Osteocyte (in vitro differentiated cells): ENCODE data around the gene ATE1. TPM values are rescaled to one million over a fixed set of nuclear protein-coding genes. Genes with fewer than 3 reads are reported as not detected.

ENCODE experiments used
- DNase-seq: peaks from one replicate; pipeline ENCODE4 v3.0.0; 2021; ENCODE audit warnings: mixed read lengths; ENCODE audit not compliant: unreplicated experiment; ENCODE audit errors: extremely low spot score
- H3K27ac Mint-ChIP-seq: one replicate; pipeline ENCODE4 v1.8.0; 2021; ENCODE audit warnings: mild to moderate bottlenecking, mixed read lengths; ENCODE audit not compliant: unreplicated experiment
- H3K27me3 Mint-ChIP-seq: one replicate; pipeline ENCODE4 v1.8.0; 2021; ENCODE audit warnings: mixed read lengths; ENCODE audit not compliant: unreplicated experiment
- H3K36me3 Mint-ChIP-seq: one replicate; pipeline ENCODE4 v1.8.0; 2021; ENCODE audit warnings: mixed read lengths; ENCODE audit not compliant: unreplicated experiment
- H3K4me1 Mint-ChIP-seq: one replicate; pipeline ENCODE4 v1.8.0; 2021; ENCODE audit warnings: mixed read lengths; ENCODE audit not compliant: unreplicated experiment
- H3K4me3 Mint-ChIP-seq: one replicate; pipeline ENCODE4 v1.8.0; 2021; ENCODE audit warnings: mild to moderate bottlenecking, moderate library complexity, mixed read lengths; ENCODE audit not compliant: unreplicated experiment
- H3K9me3 Mint-ChIP-seq: one replicate; pipeline ENCODE4 v1.8.0; 2021; ENCODE audit warnings: mixed read lengths; ENCODE audit not compliant: unreplicated experiment
- CTCF ChIP-seq: fragments of 200-600 bp; sonication (generic); IDR thresholded peaks from 2 replicates; pipeline ENCODE4 v1.5.0; 2021; ENCODE audit warnings: antibody characterized with exemption, mild to moderate bottlenecking, moderate library complexity
- total RNA-seq: library from RNA; stranded (reverse); gene quantifications from 2 replicates; pipeline ENCODE4 v1.2.1, GENCODE V29; 2021

The ATE1 gene
- total RNA-seq, 1 donor from 2014 or later: 29.0 TPM

GRCh38 chr10:121787169-121787568 lies 140.7 kb downstream of the ATE1 start:
- Mint-ChIP-seq H3K27me3 (no peaks in the 10 kb centered on the region), H3K36me3 (peaks cover 14% of the 10 kb centered on the region), H3K4me3 (no peak overlapping the region), H3K27ac (peak overlapping the region; percentile 50), H3K4me1 (peaks cover 16% of the 10 kb centered on the region), H3K9me3 (no peaks in the 10 kb centered on the region)
- no peak for DNase-seq
- TF ChIP-seq CTCF: no peak

GRCh38 chr10:121783782-121784372 lies 144.0 kb downstream of the ATE1 start:
- H3K4me3 Mint-ChIP-seq: no peak overlapping the region
- no peaks in the 10 kb centered on the region for H3K36me3 Mint-ChIP-seq

GRCh38 chr10:121781101-121781500 lies 146.7 kb downstream of the ATE1 start:
- DNase-seq: no peak
- H3K36me3 Mint-ChIP-seq: no peaks in the 10 kb centered on the region
- H3K9me3 Mint-ChIP-seq: no peaks in the 10 kb centered on the region
- H3K4me3 Mint-ChIP-seq: no peak overlapping the region
- no peak for TF ChIP-seq CTCF
- H3K27ac Mint-ChIP-seq: no peak overlapping the region
- H3K4me1 Mint-ChIP-seq: peaks cover 5% of the 10 kb centered on the region
- no peaks in the 10 kb centered on the region for H3K27me3 Mint-ChIP-seq

More at GRCh38 chr10:121783782-121784372, 144.0 kb downstream of the ATE1 start:
- H3K4me1 Mint-ChIP-seq: peaks cover 20% of the 10 kb centered on the region
- H3K27ac Mint-ChIP-seq: no peak overlapping the region
- no peaks in the 10 kb centered on the region for H3K27me3 Mint-ChIP-seq
- no peaks in the 10 kb centered on the region for H3K9me3 Mint-ChIP-seq
- TF ChIP-seq CTCF: no peak
- DNase-seq: no peak

GRCh38 chr10:121774813-121775212 lies 153.0 kb downstream of the ATE1 start:
- no peak overlapping the region for H3K27ac Mint-ChIP-seq
- peaks cover 4% of the 10 kb centered on the region for H3K36me3 Mint-ChIP-seq

GRCh38 chr10:121774404-121774803 lies 153.4 kb downstream of the ATE1 start:
- no peak overlapping the region for H3K4me3 Mint-ChIP-seq

More at GRCh38 chr10:121774813-121775212, 153.0 kb downstream of the ATE1 start:
- Mint-ChIP-seq H3K4me3 (no peak overlapping the region), H3K9me3 (no peaks in the 10 kb centered on the region), H3K4me1 (peaks cover 14% of the 10 kb centered on the region), H3K27me3 (no peaks in the 10 kb centered on the region)
- no peak for DNase-seq
- TF ChIP-seq CTCF: no peak

More at GRCh38 chr10:121774404-121774803, 153.4 kb downstream of the ATE1 start:
- Mint-ChIP-seq H3K27ac (no peak overlapping the region), H3K9me3 (peaks cover 1% of the 10 kb centered on the region), H3K36me3 (peaks cover 4% of the 10 kb centered on the region), H3K27me3 (no peaks in the 10 kb centered on the region), H3K4me1 (peaks cover 14% of the 10 kb centered on the region)
- TF ChIP-seq CTCF: no peak
- no peak for DNase-seq
